BJ (cell line): ENCODE results near the gene FLYWCH2. TPM values are rescaled to one million over a fixed set of nuclear protein-coding genes. Genes with fewer than 3 reads are reported as not detected.

ENCODE experiments used
- CTCF ChIA-PET: fragments of 350-600 bp; formaldehyde crosslinking; extraction: SDS; loops from one replicate; lab custom pipeline; 2021; ENCODE audit warnings: antibody characterized with exemption, inconsistent platforms; lab: Yijun Ruan, JAX
- POLR2A ChIA-PET: fragments of 300-600 bp; sonication (Branson Sonifier 250); formaldehyde crosslinking; extraction: SDS; loops from one replicate; lab custom pipeline; 2021; ENCODE audit warnings: antibody characterized with exemption; lab: Charles Lee
- DNase-seq: peaks from one replicate; pipeline ENCODE4 v3.0.0-alpha.2; 2011; ENCODE audit warnings: low read depth
- H3K27me3 ChIP-seq: 2 replicates; pipeline ENCODE4 v1.6.0; 2011; ENCODE audit warnings: low read length; ENCODE audit not compliant: control insufficient read depth, insufficient read depth
- H3K36me3 ChIP-seq: 2 replicates; pipeline ENCODE4 v1.5.1; 2011; ENCODE audit warnings: low read length; ENCODE audit not compliant: control insufficient read depth, insufficient read depth
- H3K4me3 ChIP-seq: 2 replicates; pipeline ENCODE4 v1.5.1; 2011; ENCODE audit warnings: low read depth, mild to moderate bottlenecking, control low read depth, low read length
- CTCF ChIP-seq: IDR thresholded peaks from 2 replicates; pipeline ENCODE4 v1.5.1; 2011; ENCODE audit warnings: low read depth, mild to moderate bottlenecking, control low read depth, inconsistent platforms, low read length, moderate library complexity; ENCODE audit not compliant: insufficient read depth
- polyA plus RNA-seq: library from polyadenylated mRNA; depleted of rRNA; stranded (reverse); fragments of >200 nt; gene quantifications from 2 replicates; pipeline ENCODE4 v1.2.3, GENCODE V29; 2011

The FLYWCH2 gene
- polyA plus RNA-seq, 1 experiment: 39.9 TPM

- Histone ChIP-seq H3K36me3 (no peaks in the 10 kb centered on the region), H3K27me3 (no peaks in the 10 kb centered on the region; the same call in 1 of the 2 replicates), H3K4me3 (peak overlapping the region; percentile 99)
- no peak for TF ChIP-seq CTCF
- DNase-seq: no peak
- POLR2A ChIA-PET: interaction anchor here (0.7 to 1.0 kb wide), 2 partner anchors 30 to 1197 kb away, joined by 3 to 4 read pairs; no protein-coding TSS in a partner anchor
- CTCF ChIA-PET: interaction anchor here (0.6 to 2.8 kb wide), 9 partner anchors 9 to 190 kb away, joined by 3 to 11 read pairs (median 6); no protein-coding TSS in a partner anchor
Observed at GRCh38 chr16:2881783-2882649, 999 bp upstream of the FLYWCH2 start.

GRCh38 chr16:2883458-2883908, 468 bp downstream of the FLYWCH2 start:
- POLR2A ChIA-PET: no interaction called here
- CTCF ChIA-PET: interaction anchor here (0.9 to 2.0 kb wide), 10 partner anchors 8 to 44 kb away, joined by 3 to 11 read pairs (median 6); no protein-coding TSS in a partner anchor
- no peak for TF ChIP-seq CTCF
- Histone ChIP-seq H3K27me3 (no peaks in the 10 kb centered on the region; the same call in 1 of the 2 replicates), H3K4me3 (peak overlapping the region; percentile 99), H3K36me3 (no peaks in the 10 kb centered on the region)
- no peak for DNase-seq

- Histone ChIP-seq H3K36me3 (no peaks in the 10 kb centered on the region), H3K27me3 (no peaks in the 10 kb centered on the region; the same call in 1 of the 2 replicates), H3K4me3 (peak overlapping the region; percentile 99)
- TF ChIP-seq CTCF: no peak
- DNase-seq: no peak
- ChIA-PET POLR2A (no interaction called here), CTCF (interaction anchor here (1.2 to 2.0 kb wide), 8 partner anchors 9 to 45 kb away, joined by 3 to 11 read pairs (median 6); no protein-coding TSS in a partner anchor)
Observed at GRCh38 chr16:2884041-2884451, 1.0 kb downstream of the FLYWCH2 start.

- Histone ChIP-seq H3K27me3 (no peaks in the 10 kb centered on the region), H3K36me3 (peaks cover 10% of the 10 kb centered on the region), H3K4me3 (no peak overlapping the region)
- CTCF ChIA-PET: no interaction called here
- no peak for TF ChIP-seq CTCF
- DNase-seq: no peak
- POLR2A ChIA-PET: no interaction called here
Observed at GRCh38 chr16:2894231-2894630, 11.2 kb downstream of the FLYWCH2 start.

GRCh38 chr16:2895813-2896212, 12.8 kb downstream of the FLYWCH2 start:
- no peak for DNase-seq
- Histone ChIP-seq H3K4me3 (no peak overlapping the region), H3K27me3 (no peaks in the 10 kb centered on the region), H3K36me3 (peaks cover 10% of the 10 kb centered on the region)
- TF ChIP-seq CTCF: no peak
- ChIA-PET POLR2A (no interaction called here), CTCF (interaction anchor here (1.0 to 1.2 kb wide), 2 partner anchors 20 to 57 kb away, joined by 3 to 5 read pairs; no protein-coding TSS in a partner anchor)
